Kidney (tissue), 14 donors: ENCODE data around the gene GLOD4. TPM values are rescaled to one million over a fixed set of nuclear protein-coding genes. Genes with fewer than 3 reads are reported as not detected.

ENCODE experiments used
- DNase-seq, 5 donors: peaks; one replicate each; pipeline ENCODE4 v3.0.0-alpha.2; 2013 to 2020
- FAIRE-seq: peaks from 2 replicates; lab custom pipeline; 2012; peaks lifted over from hg19 to GRCh38; lab: Jason Lieb, UNC
- H3K27ac ChIP-seq, 2 donors: one replicate each; pipeline ENCODE4 v1.7.0; 2013; ENCODE audit warnings: low read depth in 2 of 2, low read length in 2 of 2, inconsistent platforms in 1 of 2
- H3K27me3 ChIP-seq: one replicate; pipeline ENCODE4 v1.7.1; 2013; ENCODE audit warnings: low read length, inconsistent platforms; ENCODE audit not compliant: control insufficient read depth, insufficient read depth
- H3K36me3 ChIP-seq, 3 donors: one replicate each; pipeline versions ENCODE4 v1.7.0 to v1.7.1; 2013; ENCODE audit warnings: low read length in 3 of 3, control low read depth in 1 of 3, inconsistent platforms in 1 of 3; ENCODE audit not compliant: insufficient read depth in 3 of 3, control insufficient read depth in 2 of 3
- H3K4me1 ChIP-seq, 3 donors: one replicate each; pipeline versions ENCODE4 v1.7.0 to v1.7.1; 2013; ENCODE audit warnings: low read length in 3 of 3, inconsistent platforms in 1 of 3, low read depth in 1 of 3; ENCODE audit not compliant: control insufficient read depth in 2 of 3, insufficient read depth in 2 of 3
- H3K4me3 ChIP-seq, 3 donors: one replicate each; pipeline versions ENCODE4 v1.7.0 to v1.8.1; 2013; ENCODE audit warnings: low read length in 3 of 3, control low read depth in 1 of 3, inconsistent platforms in 1 of 3
- H3K9ac ChIP-seq, 3 donors: one replicate each; pipeline versions ENCODE4 v1.7.0 to v1.7.1; 2013; ENCODE audit warnings: low read length in 3 of 3, control low read depth in 1 of 3, inconsistent platforms in 1 of 3
- H3K9me3 ChIP-seq, 3 donors: one replicate each; pipeline versions ENCODE4 v1.7.0 to v1.7.1; 2013; ENCODE audit warnings: low read length in 3 of 3, control low read depth in 1 of 3, inconsistent platforms in 1 of 3; ENCODE audit not compliant: control insufficient read depth in 2 of 3, insufficient read depth in 1 of 3
- CTCF ChIP-seq: IDR thresholded peaks from 3 replicates; pipeline ENCODE4 v1.5.1; 2012; ENCODE audit warnings: mild to moderate bottlenecking, moderate library complexity, borderline replicate concordance; ENCODE audit not compliant: insufficient read depth; ENCODE audit errors: extremely low read depth
- intact Hi-C: fragments of 100-400 bp; cut with DNase I; formaldehyde crosslinking; loops from one replicate; pipeline ENCODE4 v1.11.1; 2022
- polyA plus RNA-seq: library from polyadenylated mRNA; stranded (reverse); fragments of 350-450 nt; fragmentation: Illumina TruSeq; extraction: RNeasy Lipid Tissue Mini Kit (QIAGEN cat#74804); gene quantifications from one replicate; pipeline ENCODE4 v1.2.3, GENCODE V29; 2014; ENCODE audit warnings: low read depth, low replicate concordance; ENCODE audit not compliant: insufficient read depth
- total RNA-seq: library from RNA; stranded (reverse); fragmentation: NEBNext Ultra II Directional; extraction: Animal tissue kit (Norgen Biotek cat#: 25700); gene quantifications from one replicate; pipeline ENCODE4 v1.2.1, GENCODE V29; 2021
- donor health status: control.
- donor health status: control.
- donor health status: control.
- donor health status: control.
- donor health status: control.
- donor health status: DM: yes; HTN: yes; CAD: no.
- donor health status: Normal renal cell carcinoma (clear cell type).

The GLOD4 gene
- total and polyA plus RNA-seq, 2 donors from 2014 or later: 70.6 to 90.8 TPM

- Histone ChIP-seq H3K4me1 (peaks cover 0 to 6% (median 0%) of the 10 kb centered on the region in 3 donors), H3K27ac (peak overlapping the region in 1 of 2 donors; percentile 28), H3K27me3 (no peaks in the 10 kb centered on the region), H3K4me3 (peak overlapping the region; percentile 49 to 64 (median 61)), H3K9me3 (no peaks in the 10 kb centered on the region), H3K9ac (peak overlapping the region; percentile 11 to 54 (median 35)), H3K36me3 (no peaks in the 10 kb centered on the region)
- DNase-seq (peak; percentile 51 to 87 (median 70)), FAIRE-seq (no peak)
- no peak for TF ChIP-seq CTCF
- intact Hi-C loops: no loop called here
Observed at GRCh38 chr17:732902-733720, 49.0 kb downstream of the GLOD4 start.

- peak within 1 kb of the TSS; percentile 11 to 54 (median 51) for H3K9ac ChIP-seq
- intact Hi-C loops: no loop called here
- DNase-seq (peak; percentile 60 to 84 (median 76)), FAIRE-seq (no peak)
- H3K27me3 ChIP-seq: no peaks in the 10 kb centered on the region
- no peaks in the 10 kb centered on the region for H3K9me3 ChIP-seq
- H3K4me3 ChIP-seq: peak within 1 kb of the TSS; percentile 61 to 64 (median 61)
- peak within 1 kb of the TSS in 1 of 2 donors; percentile 28 for H3K27ac ChIP-seq
- no peaks in the 10 kb centered on the region for H3K36me3 ChIP-seq
- peaks cover 0 to 6% (median 0%) of the 10 kb centered on the region in 3 donors for H3K4me1 ChIP-seq
- no peak for TF ChIP-seq CTCF
Observed at GRCh38 chr17:732067-732901, 49.8 kb downstream of the GLOD4 start, which contains the start of gene TLCD3A. TSS of gene TLCD3A (plus strand) at chr17:732596. CDS start at chr17:732648, 52 bp downstream.

- H3K36me3 ChIP-seq: no peaks in the 10 kb centered on the region
- H3K9me3 ChIP-seq: no peaks in the 10 kb centered on the region
- H3K27ac ChIP-seq: no peak overlapping the region
- H3K4me3 ChIP-seq: peak overlapping the region; percentile 33 to 61 (median 39)
- intact Hi-C loops: no loop called here
- FAIRE-seq (no peak), DNase-seq (peak in 1 of 5 donors; percentile 71)
- TF ChIP-seq CTCF: no peak
- H3K27me3 ChIP-seq: no peaks in the 10 kb centered on the region
- peaks cover 0 to 6% (median 0%) of the 10 kb centered on the region in 3 donors for H3K4me1 ChIP-seq
- peak overlapping the region in 2 of 3 donors; percentile 8 to 51 for H3K9ac ChIP-seq
Observed at GRCh38 chr17:731644-732066, 50.4 kb downstream of the GLOD4 start.
